NCI-H2227 treated with DMSO at 0.1 percent for 48 hours (cell line): ENCODE measurements around the gene TMEM132A.
"Not testable (repeated sequence)": the region's sequence is repeated elsewhere in the genome, so short reads cannot be mapped to it uniquely, and the experiment has no call there.

Experiments used
- DNase-seq: peaks from one replicate; lab custom pipeline; 2025; lab: John Stamatoyannopoulos, UW

The TMEM132A gene

DNA sequence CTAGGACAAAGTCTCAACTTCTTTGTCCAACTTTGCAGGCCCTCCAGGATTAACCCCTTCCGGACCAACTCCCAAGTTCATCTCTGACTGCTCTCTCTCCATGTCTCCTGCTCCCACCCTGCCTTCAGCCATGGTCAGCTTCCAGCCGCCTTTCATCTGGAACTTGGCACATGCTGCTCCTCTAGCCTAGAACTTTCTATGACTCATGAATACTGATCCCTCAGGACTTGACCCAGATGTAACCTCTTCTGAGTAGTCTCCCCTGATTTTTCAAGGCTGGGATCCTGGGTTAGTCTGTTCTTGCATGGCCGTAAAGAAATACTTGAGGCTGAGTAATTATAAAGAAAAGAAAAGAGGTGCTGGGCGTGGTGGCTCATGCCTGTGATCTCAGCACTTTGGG, 32.9 kb downstream of the TMEM132A start:
- no peak for DNase-seq

DNA sequence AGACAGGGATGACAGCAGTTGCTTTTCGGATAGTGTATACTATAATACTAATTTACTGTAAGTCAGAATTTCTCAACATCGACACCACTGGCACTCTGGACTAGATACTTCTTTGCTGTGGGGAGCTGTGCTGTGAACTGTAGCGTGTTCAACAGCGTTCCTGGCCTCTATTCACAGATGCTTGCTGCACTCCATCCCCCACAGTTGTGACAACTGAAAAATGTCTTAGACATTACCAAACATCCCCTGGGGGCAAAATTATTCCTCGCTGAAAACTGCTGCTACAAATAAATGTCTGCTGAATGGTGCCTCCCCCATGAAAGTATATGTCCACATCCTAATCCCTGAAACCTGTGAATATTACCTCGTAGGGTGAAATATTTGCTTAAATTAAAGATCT, 35.2 kb downstream of the TMEM132A start:
- no peak for DNase-seq

DNA sequence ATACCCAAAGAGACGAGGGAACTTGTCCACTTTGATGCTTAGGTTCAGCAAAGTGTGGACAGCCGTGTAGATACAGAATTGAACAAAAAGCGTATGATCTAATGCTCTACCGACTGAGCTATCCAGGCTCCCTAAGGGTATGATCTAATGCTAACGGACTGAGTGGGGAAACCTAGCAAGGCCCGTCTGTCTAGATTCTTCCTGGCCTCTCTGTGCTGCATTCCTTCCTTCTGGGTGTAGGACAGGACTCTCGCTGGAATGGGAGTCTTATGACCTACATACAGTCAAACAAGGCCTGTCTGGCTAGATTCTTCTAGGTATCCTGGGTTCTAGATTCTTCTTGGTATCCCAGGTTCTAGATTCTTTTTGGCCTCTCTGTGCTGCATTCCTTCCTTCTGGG, 36.1 kb downstream of the TMEM132A start:
- no peak for DNase-seq

DNA sequence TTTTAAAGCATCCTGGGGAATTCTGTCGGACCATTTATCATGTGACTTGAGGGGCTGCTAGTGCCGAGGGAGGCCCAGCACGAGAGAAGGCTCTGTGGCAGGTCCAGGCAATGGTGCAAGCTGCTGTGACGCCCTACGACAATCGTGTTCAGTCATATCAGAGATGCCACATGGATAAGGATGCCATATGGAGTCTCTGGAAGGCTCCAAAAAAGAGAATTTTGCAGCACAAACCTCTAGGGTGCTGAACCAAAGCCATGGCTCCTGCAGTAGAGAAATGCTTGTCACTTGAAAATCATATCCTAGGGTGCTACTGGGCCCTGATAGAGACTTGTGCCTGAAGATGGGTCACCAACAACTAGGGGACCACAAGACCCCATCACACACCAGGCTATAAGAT, 40.5 kb downstream of the TMEM132A start:
- DNase-seq, result no peak

DNA sequence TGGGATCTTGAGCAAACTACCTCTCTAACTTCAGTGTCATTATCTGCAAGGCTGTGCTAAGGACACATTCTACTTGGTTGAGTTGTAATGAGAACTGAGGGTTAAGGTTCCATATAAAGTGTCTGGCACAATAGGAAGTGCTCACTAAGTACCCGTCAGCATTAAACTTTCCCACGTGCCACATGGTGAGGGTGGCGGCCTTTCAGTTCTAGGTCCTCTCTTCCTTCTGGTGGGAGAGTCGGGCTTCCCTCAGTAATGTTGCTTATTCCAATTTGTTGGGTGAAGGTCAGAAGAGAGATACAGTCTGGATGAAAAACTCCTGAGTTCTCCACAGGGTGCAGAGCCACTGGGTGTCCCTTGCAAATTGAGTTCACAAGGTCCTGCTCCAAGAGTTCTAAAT, 42.6 kb downstream of the TMEM132A start:
- no peak for DNase-seq

DNA sequence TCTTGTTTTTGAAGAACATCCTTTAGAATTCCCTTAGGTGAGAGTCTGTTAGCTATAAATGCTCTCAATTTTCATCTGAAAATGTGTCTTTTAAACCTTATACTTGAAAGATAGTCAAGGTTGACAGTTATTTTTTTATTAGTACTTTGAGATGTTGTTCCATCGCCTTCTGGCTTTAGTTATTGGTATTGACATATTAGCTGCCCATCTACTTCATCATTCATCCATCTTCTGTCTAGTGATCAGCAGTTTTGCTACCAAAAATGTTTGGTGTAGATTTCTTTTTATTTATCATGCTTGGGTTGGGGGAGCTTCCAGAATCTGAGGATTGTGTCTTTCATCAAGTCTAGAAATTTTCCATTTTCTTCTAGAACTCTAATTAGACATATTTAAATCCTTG, 44.0 kb downstream of the TMEM132A start:
- no peak for DNase-seq

DNA sequence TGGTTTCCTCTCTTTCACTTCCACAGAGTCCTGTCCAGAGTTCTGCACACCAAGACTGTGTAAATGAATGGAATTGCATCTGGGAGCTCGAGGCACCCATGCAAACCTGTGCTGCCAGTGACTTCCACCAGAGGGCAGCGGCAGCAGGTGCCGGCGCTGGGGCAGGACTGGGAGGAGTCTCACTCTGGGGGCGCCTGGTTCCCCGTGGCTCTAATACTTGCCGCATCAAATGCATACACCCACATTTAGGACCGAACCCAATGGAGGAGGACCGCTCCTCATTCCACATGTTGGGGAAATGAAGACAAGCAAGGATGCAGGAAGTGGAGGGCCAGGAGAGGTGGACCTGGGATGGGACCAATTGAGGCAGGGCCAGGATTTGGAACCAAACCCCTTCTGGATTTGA, 46.1 kb downstream of the TMEM132A start:
- no peak for DNase-seq

DNA sequence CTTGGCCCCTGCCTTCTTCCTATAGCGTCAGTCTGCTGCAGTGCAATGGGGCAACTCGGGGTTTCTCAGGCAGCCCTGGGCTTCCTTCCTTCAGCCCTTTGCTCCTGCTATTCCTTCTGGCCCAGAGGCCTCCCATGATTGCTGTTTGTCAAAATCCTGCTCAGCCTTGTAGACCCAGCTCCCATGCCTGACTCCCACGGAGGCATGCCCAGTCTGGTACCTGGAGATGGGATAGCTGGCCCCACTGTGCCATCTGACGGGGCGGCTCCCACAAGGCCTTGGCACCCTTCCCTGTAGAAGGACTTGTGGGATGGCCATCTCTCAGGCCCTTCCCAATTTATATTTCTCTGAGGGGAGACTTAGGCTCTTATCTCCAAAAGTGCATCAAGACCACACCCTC, 46.6 kb downstream of the TMEM132A start:
- DNase-seq, result no peak

DNA sequence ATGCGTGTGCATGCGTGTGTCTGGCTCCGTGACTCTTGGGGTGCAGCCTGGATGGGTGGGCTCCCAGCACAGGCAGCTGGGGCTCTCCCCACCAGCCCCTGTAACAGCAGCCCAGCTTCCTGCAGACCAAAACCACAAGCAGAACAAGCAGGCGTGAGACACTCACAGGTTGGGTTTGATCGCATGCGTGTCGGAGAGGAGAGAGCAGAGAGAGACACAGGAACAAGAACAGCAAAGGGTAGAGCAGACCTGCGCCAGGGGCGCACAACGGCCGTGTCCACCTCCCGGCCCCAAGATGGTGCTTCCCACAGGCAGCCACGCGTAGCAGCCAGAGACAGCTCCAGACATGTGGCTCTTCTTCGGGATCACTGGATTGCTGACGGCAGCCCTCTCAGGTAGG, 47.3 kb downstream of the TMEM132A start, which contains the start of gene CD6:
Gene CD6, plus strand, starts transcription at position 161 of the 400 bp plus-strand sequence. Its CDS starts 186 bp downstream, at position 347.
- DNase-seq, result no peak

DNA sequence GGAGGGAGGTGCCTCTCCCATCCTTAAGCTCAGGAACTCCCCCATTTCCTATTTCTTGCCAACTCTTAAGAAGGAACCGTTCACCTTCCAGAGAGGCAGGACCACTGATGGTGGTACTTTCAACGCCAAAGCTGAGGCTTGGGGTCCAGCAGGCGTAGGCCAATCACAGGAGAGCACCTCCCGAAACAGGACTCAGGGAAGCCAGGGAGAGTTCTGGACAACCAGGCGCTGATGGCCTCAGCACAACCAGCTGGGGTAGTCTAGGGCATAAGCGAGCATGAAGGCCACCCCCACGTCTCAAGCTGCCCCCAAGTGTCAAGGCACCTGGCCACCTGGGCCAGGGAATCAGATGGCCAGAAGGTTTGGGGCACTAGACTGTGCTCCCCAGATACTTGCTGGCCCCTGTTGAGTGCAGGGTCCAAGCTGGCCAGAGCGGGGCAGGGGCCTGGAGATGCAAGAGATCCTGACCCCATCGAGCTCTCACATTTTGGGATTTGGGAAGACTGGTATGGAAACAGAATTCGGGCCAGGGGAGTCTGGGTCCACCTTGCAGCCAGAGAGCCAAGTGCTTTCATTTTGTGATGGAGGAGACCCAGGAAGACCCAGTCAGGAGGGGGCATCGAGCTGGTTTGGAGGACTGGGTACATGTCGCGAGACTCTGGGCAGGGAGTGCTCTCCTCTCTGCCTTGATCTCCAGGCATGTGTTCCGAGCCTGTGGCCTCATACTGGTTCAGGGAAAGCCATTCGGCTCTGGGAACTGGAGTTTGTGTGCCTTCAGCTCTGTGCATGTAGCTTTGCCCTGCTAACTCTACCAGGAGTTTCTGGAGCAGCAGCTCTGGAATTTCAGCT, 48.1 kb downstream of the TMEM132A start:
- DNase-seq, result no peak

DNA sequence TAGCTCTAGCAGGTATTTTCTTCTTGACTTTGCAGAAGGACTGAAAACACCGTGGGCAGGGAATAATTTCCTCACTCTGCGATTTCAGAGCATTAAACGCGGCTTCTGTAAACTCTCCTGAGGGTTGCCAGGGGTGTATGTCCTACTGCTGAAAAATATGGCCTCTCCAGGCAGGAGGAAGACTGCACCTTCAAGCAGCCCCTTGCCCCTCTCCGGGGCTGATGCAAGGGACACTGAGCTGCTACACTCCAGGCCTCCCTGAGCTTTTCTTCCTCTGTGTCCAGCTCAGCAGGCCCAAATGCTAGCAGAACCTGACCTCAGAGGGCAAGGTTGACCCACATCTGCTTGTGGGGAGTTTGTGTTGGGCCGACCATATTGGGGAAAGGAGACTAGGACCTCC, 49.4 kb downstream of the TMEM132A start:
- no peak for DNase-seq

DNA sequence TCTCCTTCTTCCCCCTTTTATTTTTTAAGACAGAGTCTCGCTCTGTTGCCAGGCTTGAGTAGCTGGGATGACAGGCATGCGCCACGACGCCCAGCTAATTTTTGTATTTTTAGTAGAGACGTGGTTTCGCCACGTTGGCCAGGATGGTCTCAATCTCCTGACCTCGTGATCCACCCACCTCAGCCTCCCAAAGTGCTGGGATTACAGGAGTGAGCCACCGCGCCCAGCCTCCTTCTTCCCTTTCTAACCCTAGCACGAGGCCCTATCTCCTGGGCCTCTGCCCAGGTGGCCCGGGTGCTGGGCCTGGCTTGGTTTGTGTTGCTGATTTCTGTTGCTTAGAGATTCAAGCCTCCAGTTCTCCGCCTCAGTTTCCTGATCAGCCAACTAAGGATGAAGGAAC, 50.1 kb downstream of the TMEM132A start:
- not testable (repeated sequence) for DNase-seq

DNA sequence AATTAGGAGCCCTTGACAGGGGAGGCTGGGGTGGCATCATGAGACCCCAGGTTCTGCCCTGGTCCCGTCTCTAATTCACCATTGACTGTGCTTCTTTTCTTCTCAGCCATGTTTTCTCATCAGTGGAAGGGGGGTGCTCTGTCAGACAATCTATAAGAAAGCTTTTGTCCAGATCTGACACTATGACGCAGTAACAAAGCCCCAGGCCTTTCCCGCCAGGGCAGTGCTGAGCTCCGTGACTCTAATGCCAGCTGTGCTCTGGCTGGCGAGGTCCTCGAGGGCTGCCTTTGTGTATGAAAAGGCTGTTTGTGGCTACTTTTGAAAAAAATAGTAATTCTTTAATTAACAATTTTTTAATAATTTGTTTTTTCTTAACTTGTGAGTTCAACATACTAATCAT, 50.5 kb downstream of the TMEM132A start:
- no peak for DNase-seq

DNA sequence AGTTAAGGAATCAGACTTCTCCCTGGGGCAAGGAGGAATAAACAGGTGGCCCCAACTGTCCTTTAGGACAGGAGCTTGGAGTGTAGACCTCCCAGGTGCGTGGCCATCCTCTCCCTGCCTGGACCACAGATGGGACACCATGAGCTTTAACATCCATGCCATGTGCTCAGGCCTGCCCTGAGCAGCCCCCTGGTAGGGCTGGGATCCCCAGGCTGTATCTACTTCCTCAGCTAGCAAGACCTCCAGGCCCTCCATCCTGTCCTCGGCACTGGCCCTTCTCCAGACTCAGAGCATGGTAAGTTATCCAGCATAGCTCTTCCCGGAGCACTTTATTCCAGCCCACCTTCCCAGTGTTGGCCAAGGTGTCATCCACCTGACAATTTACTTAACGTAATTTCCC, 53.0 kb downstream of the TMEM132A start:
- no peak for DNase-seq

DNA sequence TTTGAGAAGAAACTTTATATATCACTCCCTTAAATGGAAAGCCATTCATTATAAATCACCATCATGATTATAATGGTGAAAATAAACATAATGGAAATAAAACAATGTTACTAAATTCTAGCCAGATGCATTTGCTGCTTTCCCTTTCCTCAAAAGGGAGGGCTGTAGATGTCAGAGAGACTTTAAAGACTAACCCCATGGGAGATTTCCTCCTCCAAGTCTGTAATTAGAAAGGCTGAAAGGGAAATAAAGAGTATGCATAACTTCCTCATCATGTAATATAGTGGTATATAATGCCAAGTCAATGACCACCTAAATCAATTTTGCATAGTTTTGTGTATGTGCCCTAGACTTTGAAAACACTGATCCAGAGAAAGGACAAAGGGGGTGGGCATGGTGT, 53.6 kb downstream of the TMEM132A start:
- no peak for DNase-seq

DNA sequence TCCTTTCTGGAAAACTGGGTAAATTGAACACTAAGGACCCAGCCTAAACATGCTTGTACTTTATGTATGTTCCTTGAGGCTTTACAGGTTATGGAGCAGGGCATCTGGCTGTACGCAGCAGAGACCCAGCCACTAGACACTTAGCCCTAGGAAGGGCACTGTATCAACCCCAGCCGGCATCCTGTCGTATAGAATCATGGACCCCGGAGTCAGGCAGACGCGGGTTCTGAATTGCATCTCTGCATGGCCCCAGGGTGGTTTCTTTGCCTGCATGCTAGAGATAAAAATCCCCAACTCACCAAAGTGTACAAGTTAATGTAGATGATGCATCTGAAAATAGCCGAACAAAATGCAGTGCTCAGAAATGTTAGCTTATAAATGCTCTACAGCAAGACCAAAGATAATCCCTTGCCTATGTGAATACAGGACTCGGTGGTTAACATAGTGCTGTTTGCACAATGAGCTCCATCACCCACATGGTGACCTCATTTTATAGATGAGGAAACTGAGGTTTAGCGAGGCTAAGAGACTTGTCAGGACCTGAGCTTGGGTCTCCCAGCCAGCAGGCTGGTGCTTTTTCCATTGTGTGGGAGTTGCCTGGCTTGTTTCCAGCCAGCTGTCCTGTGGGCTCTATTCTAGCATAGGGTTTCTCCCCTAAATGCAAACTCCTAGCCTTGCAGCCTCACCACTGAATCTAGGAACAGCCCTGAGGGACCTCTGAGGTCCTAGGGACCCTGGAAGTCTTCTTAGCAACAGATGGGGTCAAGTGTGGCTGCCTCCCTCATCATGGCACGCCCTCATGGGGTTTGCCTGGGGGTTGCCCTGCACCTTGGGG, 54.5 kb downstream of the TMEM132A start:
- DNase-seq, result no peak

DNA sequence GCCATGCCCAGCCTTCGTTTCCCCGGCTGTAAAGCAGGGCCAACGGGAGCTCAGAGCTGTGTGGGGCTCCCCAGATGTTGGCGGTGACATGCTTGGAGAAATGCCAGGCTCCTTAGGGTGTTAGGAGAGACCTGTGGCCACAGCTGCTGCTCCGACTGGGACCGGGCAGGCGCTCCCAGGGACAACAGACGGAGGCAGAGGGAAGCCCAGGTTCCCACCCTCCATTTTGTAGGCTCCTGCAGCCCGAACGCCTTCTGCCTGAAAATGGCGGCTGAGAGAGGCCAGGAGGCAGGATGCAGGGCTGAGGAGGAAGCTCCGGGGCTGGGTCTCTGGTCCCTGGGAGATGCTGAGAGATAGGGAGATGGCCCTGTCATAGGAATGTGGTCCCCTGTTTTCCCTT, 57.3 kb downstream of the TMEM132A start:
- DNase-seq, result no peak

DNA sequence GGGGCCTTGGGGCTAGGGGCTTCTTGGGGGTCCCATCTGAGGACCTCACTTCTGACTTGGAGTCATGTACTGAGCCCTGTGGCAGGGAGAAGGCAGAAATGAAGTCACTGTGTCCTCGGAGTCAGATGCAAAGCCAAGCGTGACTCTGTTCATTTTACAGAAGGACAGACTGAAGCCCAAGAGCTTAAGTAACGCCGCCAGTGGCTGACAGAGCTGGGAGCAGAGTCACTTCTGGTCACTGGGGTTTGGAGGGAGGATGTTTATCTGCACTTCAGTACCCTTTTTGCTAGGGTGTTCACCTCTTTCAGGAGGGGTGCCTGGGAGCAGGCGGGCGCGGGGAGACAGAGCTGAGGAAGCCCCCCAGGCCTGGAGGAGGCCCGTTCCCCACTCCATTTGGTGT, 57.9 kb downstream of the TMEM132A start:
- DNase-seq, result no peak

DNA sequence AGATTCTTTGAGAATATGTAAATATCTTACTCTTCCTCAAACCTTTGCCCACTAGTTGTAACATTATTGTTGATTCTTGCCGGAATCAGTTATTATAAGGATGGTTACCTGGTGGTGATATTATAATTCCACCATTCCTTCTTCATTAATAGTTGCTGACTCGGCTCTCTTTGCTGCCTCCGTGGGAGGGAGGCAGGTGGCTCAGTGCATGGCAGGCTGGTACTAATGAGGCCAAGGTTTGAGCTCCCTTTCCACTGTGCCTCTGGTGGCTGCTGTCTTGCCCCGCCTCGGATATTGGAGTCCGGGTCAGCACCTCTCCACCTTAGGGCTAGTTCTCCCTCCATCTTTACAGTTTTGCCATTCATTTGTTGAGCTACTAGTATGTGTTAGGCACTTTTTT, 59.9 kb downstream of the TMEM132A start:
- no peak for DNase-seq

DNA sequence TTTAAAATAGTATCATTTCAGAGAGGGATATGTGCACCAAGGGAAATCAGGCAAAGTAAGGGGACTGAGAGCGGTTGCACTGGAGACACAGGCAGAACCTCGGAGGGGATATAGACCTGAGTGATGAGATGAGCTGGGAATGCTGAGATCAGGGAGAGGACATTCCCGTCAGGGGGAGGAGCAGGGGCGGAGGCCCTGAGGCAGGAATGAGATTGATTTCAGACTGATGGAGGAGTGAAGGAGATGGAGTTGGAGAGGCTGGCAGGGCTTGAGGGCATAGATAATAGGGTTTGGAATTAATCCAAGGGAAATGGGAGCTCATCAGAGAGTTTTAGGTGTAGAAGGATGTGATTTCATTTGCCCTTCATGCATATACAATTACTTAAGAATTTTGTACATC, 60.4 kb downstream of the TMEM132A start:
- no peak for DNase-seq

DNA sequence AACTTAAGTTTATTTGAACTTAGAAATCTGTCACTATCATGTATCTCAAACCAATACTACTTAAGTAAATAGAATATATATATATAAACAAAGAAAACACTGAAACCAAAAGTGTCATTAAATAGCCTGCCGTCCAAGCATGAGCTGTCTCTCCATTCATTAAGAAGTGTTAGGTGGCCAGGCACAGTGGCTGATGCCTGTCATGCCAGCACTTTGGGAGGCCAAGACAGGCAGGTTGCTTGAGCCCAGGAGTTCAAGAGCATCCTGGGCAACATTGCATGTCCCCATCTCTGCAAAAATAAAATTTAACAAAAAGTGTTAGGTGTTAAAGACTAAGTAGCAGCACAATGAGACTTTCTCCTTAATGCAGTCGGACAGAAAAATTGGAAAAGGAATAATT, 61.2 kb downstream of the TMEM132A start:
- DNase-seq, result no peak

DNA sequence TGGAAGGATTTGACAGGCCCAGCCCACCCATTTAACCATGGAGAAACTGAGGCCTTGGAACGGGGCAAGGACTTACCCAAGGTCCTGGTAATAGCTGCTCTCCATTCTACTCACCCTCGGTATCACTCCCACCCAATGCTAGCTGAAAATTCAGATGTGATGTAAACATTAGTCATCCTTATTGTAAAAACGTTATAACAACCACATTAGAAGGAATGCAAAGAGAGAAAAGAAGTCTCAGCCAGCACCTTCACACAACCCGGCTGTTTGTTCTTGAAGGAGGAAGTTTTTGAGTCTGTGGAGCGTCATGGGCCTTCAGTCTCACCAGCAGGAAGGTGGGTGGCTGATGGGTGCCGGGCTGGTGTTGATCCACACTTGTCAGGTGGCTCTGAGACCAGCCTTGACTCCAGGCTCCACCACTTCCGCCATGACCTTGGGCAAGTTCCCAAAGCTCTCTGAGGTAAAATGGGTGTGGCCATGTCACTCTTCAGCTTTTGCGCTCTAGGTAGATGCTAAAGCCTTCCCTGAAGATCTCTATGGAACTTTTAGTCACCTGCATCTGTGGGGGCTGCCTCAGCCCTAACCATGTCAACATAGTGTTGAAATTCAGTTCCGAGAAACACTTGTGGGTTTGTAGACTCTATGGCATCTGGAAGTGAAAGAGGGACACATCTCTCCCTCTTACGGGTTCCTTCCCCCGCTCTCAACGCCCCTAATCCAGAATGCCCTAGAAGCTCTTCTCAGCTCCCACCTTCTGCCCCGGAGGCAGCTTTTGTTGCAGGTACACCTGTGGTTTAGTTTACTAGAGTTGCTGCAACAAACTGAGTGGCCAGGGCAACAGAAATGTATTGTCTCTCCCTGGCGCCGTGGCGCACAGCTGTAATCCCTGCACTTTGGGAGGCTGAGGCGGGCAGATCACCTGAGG, 62.0 kb downstream of the TMEM132A start:
- DNase-seq, result no peak
